Vagina (tissue), 2 donors: ENCODE measurements around the gene EML6.

Experiments used
- CTCF ChIP-seq, 3 experiments: fragments of 450-650 bp in 2 of 3; fragments of 200-600 bp in 1 of 3; sonication (generic) in 1 of 3; IDR thresholded peaks; one replicate each; pipeline ENCODE4 v1.5.1; 2017 to 2019; ENCODE audit warnings: antibody characterized with exemption in 3 of 3, mild to moderate bottlenecking in 2 of 3, moderate library complexity in 2 of 3
- POLR2A ChIP-seq, 2 donors: fragments of 450-650 bp; IDR thresholded peaks; one replicate each; pipeline ENCODE4 v1.6.1; 2017; ENCODE audit warnings: antibody characterized with exemption in 2 of 2, mild to moderate bottlenecking in 2 of 2, moderate library complexity in 2 of 2
- POLR2AphosphoS5 ChIP-seq, 2 donors: sonication (generic); formaldehyde crosslinking; IDR thresholded peaks; one replicate each; pipeline ENCODE4 v1.9.0; 2017; ENCODE audit warnings: antibody characterized with exemption in 2 of 2, mild to moderate bottlenecking in 2 of 2, low read depth in 1 of 2; ENCODE audit not compliant: insufficient read depth in 1 of 2

GRCh38 chr2:55009277-55010060 lies 286.0 kb downstream of the EML6 start:
- TF ChIP-seq CTCF (IDR thresholded peaks at IDR 0.05) (no peak), POLR2A (IDR thresholded peaks at IDR 0.05) (no peak), POLR2AphosphoS5 (IDR thresholded peaks at IDR 0.05; ENCODE audit: insufficient read depth in 1 of 2, low read depth in 1 of 2) (no peak)
